ENCODE measurements around the gene MED19.

Gene MED19

DNA sequence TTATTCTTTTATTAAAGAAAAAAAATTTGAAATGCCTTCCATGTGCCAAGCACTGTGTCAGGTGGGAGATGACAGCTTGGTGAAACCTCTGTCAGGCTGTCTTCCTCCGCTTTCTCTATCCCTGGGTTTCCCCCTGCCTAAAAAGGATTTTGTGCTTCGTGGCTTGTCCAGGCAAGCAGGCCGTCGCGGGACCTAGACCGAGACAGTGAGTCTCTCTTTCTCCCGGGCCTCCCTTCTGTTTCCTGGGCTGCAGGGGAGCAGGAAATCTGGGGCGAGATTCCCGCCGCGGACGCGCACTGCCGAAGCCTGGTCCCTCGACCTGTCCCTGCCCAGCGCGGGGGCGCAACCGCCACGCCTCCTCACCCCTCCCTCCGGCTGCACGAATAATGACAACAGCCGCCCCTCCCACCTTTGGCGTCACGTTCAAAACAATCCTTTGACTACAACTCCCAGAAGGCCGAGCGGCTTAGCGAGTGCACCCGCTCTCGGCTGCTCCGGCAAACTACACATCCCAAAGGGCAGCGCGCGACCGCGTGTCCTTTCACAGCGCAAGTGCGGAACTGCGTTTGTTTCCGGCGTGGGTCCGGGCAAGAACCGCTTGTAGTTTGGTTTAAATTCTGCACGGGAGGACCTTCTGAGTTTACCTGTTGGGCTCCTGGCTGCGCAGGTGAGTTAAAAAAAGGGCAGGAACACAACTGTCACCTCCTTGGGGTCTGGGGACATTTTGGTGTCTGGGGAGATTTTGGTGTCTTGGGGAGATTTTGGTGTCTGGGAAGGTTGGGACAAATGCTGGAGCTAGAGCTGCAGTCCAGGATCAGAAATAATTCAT, 54.6 kb downstream of the MED19 start, which contains the start of gene CLP1:
TSS of gene CLP1 (plus strand) at position 569 of the 829 bp plus-strand sequence. CDS start 1,715 bp downstream, outside the sequence.
- H3K4me3 ChIP-seq (replicated peaks; ENCODE audit: insufficient read depth, low read length): peak within 1 kb of the TSS; percentile 66
- TF ChIP-seq SPI1 (IDR thresholded peaks at IDR 0.05; ENCODE audit: borderline replicate concordance, low read depth) (peak; percentile 55; the same call in 1 of the 2 replicates), POLR2AphosphoS5 (IDR thresholded peaks at IDR 0.05; ENCODE audit: low read depth) (peak; percentile 54), GABPA (IDR thresholded peaks at IDR 0.05; ENCODE audit: low read depth) (peak; percentile 72)
- TF ChIP-seq, protein P1, sequence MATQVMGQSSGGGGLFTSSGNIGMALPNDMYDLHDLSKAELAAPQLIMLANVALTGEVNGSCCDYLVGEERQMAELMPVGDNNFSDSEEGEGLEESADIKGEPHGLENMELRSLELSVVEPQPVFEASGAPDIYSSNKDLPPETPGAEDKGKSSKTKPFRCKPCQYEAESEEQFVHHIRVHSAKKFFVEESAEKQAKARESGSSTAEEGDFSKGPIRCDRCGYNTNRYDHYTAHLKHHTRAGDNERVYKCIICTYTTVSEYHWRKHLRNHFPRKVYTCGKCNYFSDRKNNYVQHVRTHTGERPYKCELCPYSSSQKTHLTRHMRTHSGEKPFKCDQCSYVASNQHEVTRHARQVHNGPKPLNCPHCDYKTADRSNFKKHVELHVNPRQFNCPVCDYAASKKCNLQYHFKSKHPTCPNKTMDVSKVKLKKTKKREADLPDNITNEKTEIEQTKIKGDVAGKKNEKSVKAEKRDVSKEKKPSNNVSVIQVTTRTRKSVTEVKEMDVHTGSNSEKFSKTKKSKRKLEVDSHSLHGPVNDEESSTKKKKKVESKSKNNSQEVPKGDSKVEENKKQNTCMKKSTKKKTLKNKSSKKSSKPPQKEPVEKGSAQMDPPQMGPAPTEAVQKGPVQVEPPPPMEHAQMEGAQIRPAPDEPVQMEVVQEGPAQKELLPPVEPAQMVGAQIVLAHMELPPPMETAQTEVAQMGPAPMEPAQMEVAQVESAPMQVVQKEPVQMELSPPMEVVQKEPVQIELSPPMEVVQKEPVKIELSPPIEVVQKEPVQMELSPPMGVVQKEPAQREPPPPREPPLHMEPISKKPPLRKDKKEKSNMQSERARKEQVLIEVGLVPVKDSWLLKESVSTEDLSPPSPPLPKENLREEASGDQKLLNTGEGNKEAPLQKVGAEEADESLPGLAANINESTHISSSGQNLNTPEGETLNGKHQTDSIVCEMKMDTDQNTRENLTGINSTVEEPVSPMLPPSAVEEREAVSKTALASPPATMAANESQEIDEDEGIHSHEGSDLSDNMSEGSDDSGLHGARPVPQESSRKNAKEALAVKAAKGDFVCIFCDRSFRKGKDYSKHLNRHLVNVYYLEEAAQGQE (IDR thresholded peaks at IDR 0.05; ENCODE audit: insufficient replicate concordance, low read depth): no peak
- peak within 1 kb of the TSS; percentile 62 for H3K27ac ChIP-seq (replicated peaks)
- no peaks in the 10 kb centered on the region for H3K27me3 ChIP-seq (ENCODE audit: insufficient read depth, poor library complexity, severe bottlenecking)
- peak; percentile 92 to 99 for DNase-seq (ENCODE audit: low read depth in 1 of 2, low spot score in 1 of 2)

DNA sequence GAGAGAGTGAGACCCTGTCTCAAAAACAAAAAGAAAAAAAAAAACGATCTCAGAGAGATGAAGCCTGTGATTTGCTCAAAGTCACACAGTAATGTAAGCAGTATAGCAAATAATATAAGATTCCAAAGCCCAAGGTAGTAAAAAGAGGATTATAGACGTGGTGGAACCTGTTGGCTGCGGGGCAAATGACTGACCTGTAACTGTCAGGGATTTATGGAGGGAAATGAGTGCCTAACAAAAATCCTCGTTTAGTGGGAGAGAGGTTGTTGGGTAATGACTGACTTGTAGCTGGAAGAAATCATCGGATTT, 55.2 kb downstream of the MED19 start:
- DNase-seq (ENCODE audit: low read depth in 1 of 2, low spot score in 1 of 2): no peak
- H3K27me3 ChIP-seq (ENCODE audit: insufficient read depth, poor library complexity, severe bottlenecking): no peaks in the 10 kb centered on the region
- peak overlapping the region; percentile 66 for H3K4me3 ChIP-seq (replicated peaks; ENCODE audit: insufficient read depth, low read length)
- peak overlapping the region; percentile 62 for H3K27ac ChIP-seq (replicated peaks)
- TF ChIP-seq, protein P2, sequence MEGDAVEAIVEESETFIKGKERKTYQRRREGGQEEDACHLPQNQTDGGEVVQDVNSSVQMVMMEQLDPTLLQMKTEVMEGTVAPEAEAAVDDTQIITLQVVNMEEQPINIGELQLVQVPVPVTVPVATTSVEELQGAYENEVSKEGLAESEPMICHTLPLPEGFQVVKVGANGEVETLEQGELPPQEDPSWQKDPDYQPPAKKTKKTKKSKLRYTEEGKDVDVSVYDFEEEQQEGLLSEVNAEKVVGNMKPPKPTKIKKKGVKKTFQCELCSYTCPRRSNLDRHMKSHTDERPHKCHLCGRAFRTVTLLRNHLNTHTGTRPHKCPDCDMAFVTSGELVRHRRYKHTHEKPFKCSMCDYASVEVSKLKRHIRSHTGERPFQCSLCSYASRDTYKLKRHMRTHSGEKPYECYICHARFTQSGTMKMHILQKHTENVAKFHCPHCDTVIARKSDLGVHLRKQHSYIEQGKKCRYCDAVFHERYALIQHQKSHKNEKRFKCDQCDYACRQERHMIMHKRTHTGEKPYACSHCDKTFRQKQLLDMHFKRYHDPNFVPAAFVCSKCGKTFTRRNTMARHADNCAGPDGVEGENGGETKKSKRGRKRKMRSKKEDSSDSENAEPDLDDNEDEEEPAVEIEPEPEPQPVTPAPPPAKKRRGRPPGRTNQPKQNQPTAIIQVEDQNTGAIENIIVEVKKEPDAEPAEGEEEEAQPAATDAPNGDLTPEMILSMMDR (IDR thresholded peaks at IDR 0.05; ENCODE audit: insufficient read depth, low read length): no peak
- TF ChIP-seq GABPA (IDR thresholded peaks at IDR 0.05; ENCODE audit: low read depth) (no peak), POLR2AphosphoS5 (IDR thresholded peaks at IDR 0.05; ENCODE audit: low read depth) (no peak), SPI1 (IDR thresholded peaks at IDR 0.05; ENCODE audit: borderline replicate concordance, low read depth) (no peak)
- TF ChIP-seq, protein P1 (IDR thresholded peaks at IDR 0.05; ENCODE audit: insufficient replicate concordance, low read depth): no peak

Data from HL-60 (cell line).